K562 (cell line): ENCODE data around the gene ATG13. TPM values are rescaled to one million over a fixed set of nuclear protein-coding genes. Genes with fewer than 3 reads are reported as not detected.

Experiments
- ATAC-seq: fragments of 200-7000 bp; cut with Tn5 transposase; 3 replicates; pipeline ENCODE4 v1.9.1; 2020; ENCODE audit warnings: moderate library complexity
- BruUV-seq: library from RNA; stranded (reverse); fragments of 400-500 nt; replicated peaks from 2 replicates; lab custom pipeline; 2021; lab: Mats Ljungman, UMichigan
- CTCF ChIA-PET: fragments of 300-600 bp; formaldehyde crosslinking; extraction: SDS; loops from one replicate; lab custom pipeline; 2021; ENCODE audit warnings: low intra/inter-chr PET ratio; lab: Yijun Ruan, JAX
- POLR2A ChIA-PET: fragments of 300-600, 350-650 bp; sonication (Branson Sonifier 250); formaldehyde crosslinking; extraction: SDS; loops from one replicate; lab custom pipeline; 2021; ENCODE audit warnings: antibody characterized with exemption, inconsistent platforms; lab: Yijun Ruan, JAX
- DNase-seq, 4 experiments: peaks; one replicate each; pipeline versions ENCODE4 v3.0.0 to v3.0.0-alpha.2; 2011 to 2018; ENCODE audit warnings: low spot score in 3 of 4, mixed read lengths in 3 of 4; ENCODE audit errors: extremely low read depth in 1 of 4
- FAIRE-seq: peaks from 2 replicates; lab custom pipeline; 2011; peaks lifted over from hg19 to GRCh38; lab: Jason Lieb, UNC
- H2AFZ ChIP-seq: 2 replicates; pipeline ENCODE4 v1.6.0; 2011; ENCODE audit warnings: low read depth, low read length, control low read depth, inconsistent platforms
- H3K27ac ChIP-seq: fragments of 200-600 bp; 3 replicates; pipeline ENCODE4 v1.8.0; 2011; ENCODE audit warnings: low read depth, mild to moderate bottlenecking, control low read depth, inconsistent platforms, low read length, moderate library complexity, mixed read lengths; ENCODE audit errors: extremely low read depth
- H3K27me3 ChIP-seq, 2 experiments: fragments of 300-600 bp in 1 of 2; 2 replicates in 1 of 2; 3 replicates in 1 of 2; pipeline versions ENCODE4 v1.6.0 to v1.8.0; 2011; ENCODE audit warnings: inconsistent platforms in 2 of 2, low read length in 2 of 2, mild to moderate bottlenecking in 1 of 2, mixed read lengths in 1 of 2, moderate library complexity in 1 of 2; ENCODE audit not compliant: control insufficient read depth in 2 of 2, insufficient read depth in 2 of 2
- H3K36me3 ChIP-seq: fragments of 300-600 bp; 3 replicates; pipeline ENCODE4 v1.8.0; 2011; ENCODE audit warnings: mild to moderate bottlenecking, low read length, inconsistent platforms; ENCODE audit not compliant: control insufficient read depth, insufficient read depth
- H3K4me1 ChIP-seq, 2 experiments: fragments of 200-600 bp in 1 of 2; replicated peaks in 1 of 2; 2 replicates in 1 of 2; 3 replicates in 1 of 2; pipeline versions ENCODE4 v1.5.1 to v1.8.0; 2011; ENCODE audit warnings: inconsistent platforms in 2 of 2, low read length in 2 of 2, mild to moderate bottlenecking in 1 of 2, mixed read lengths in 1 of 2, moderate library complexity in 1 of 2; ENCODE audit not compliant: control insufficient read depth in 2 of 2, insufficient read depth in 2 of 2
- H3K4me2 ChIP-seq: 2 replicates; pipeline ENCODE4 v1.6.1; 2011; ENCODE audit warnings: low read length, control low read depth, inconsistent platforms, mixed read lengths; ENCODE audit not compliant: insufficient read depth
- H3K4me3 ChIP-seq: fragments of 200-600 bp; sonication (generic), shearing (Covaris generic); 2 replicates; pipeline ENCODE4 v1.5.1; 2016; ENCODE audit warnings: control low read depth, inconsistent platforms
- H3K79me2 ChIP-seq: fragments of 200-600 bp; 3 replicates; pipeline ENCODE4 v1.8.0; 2011; ENCODE audit warnings: low read length, inconsistent platforms; ENCODE audit not compliant: control insufficient read depth, insufficient read depth
- H3K9ac ChIP-seq, 2 experiments: 2 replicates each; pipeline versions ENCODE4 v1.6.0 to v1.6.1; 2011; ENCODE audit warnings: low read depth in 2 of 2, low read length in 2 of 2, control low read depth in 1 of 2, inconsistent platforms in 1 of 2, mild to moderate bottlenecking in 1 of 2, mixed read lengths in 1 of 2; ENCODE audit not compliant: insufficient read depth in 1 of 2
- H3K9me1 ChIP-seq: one replicate; pipeline ENCODE4 v1.6.0; 2011; ENCODE audit warnings: inconsistent platforms, mild to moderate bottlenecking, low read length, moderate library complexity; ENCODE audit not compliant: control insufficient read depth, insufficient read depth
- H3K9me3 ChIP-seq: replicated peaks from 2 replicates; pipeline ENCODE4 v1.5.1; 2011; ENCODE audit warnings: low read depth, low read length, inconsistent platforms; ENCODE audit not compliant: control insufficient read depth, insufficient read depth
- H4K20me1 ChIP-seq: replicated peaks from 2 replicates; pipeline ENCODE4 v1.6.1; 2011; ENCODE audit warnings: low read length, inconsistent platforms, mixed read lengths; ENCODE audit not compliant: control insufficient read depth, insufficient read depth
- ERF ChIP-seq: fragments of 450-650 bp; formaldehyde crosslinking; IDR thresholded peaks from 2 replicates; pipeline ENCODE4 v1.4.0; 2020; ENCODE audit warnings: mild to moderate bottlenecking, mixed read lengths
- FOSL1 ChIP-seq: fragments of 200-800 bp; sonication (Bioruptor generic); conservative IDR thresholded peaks from 2 replicates; pipeline ENCODE4 v1.6.1; 2016; ENCODE audit warnings: missing genetic modification characterization, missing compliant biosample characterization
- FUS ChIP-seq: fragments of 200-400 bp; formaldehyde crosslinking; optimal IDR thresholded peaks from 2 replicates; pipeline ENCODE3; 2017; ENCODE audit warnings: low read depth, low read length
- IFI16 ChIP-seq: fragments of 250-450 bp; sonication (Bioruptor Pico); IDR thresholded peaks from 2 replicates; pipeline ENCODE4 v2.1.2; 2022; ENCODE audit warnings: mild to moderate bottlenecking, inconsistent platforms
- PHB ChIP-seq: fragments of 250-450 bp; sonication (Bioruptor Pico); IDR thresholded peaks from 2 replicates; pipeline ENCODE4 v1.5.0; 2021
- TAF15 ChIP-seq: fragments of 200-400 bp; formaldehyde crosslinking; IDR thresholded peaks from 2 replicates; pipeline ENCODE4 v1.6.1; 2017; ENCODE audit warnings: mild to moderate bottlenecking, low read depth, low read length, moderate library complexity
- ZFP36 ChIP-seq: fragments of 150-350 bp; IDR thresholded peaks from 2 replicates; pipeline ENCODE4 v1.6.1; 2018; ENCODE audit warnings: low read length, low read depth; ENCODE audit not compliant: partially characterized antibody
- ZKSCAN3 ChIP-seq: fragments of 250-450 bp; sonication (Bioruptor Pico); IDR thresholded peaks from 2 replicates; pipeline ENCODE4 v1.4.0; 2020
- ZNF445 ChIP-seq: fragments of 250-450 bp; sonication (Bioruptor Pico); IDR thresholded peaks from 2 replicates; pipeline ENCODE4 v1.4.0; 2020; ENCODE audit warnings: low read depth, mild to moderate bottlenecking, moderate library complexity
- WGBS: fragments of 100-300 bp; shearing (Covaris generic); methylation state at CpG from one replicate; pipeline ENCODE4 v1.1.6; 2016; ENCODE audit warnings: low coverage, mixed read lengths; ENCODE audit not compliant: insufficient coverage; ENCODE audit errors: missing lambda C conversion rate; 5-methylcytosine and 5-hydroxymethylcytosine counted together
- in situ Hi-C: fragments of 300-500 bp; cut with MboI; formaldehyde crosslinking; loops from 4 replicates; pipeline ENCODE4 v1.15.0; 2018; ENCODE audit warnings: inconsistent platforms, mixed read lengths
- intact Hi-C: fragments of 100-400 bp; cut with micrococcal nuclease; formaldehyde crosslinking; loops from 2 replicates; pipeline ENCODE4 v1.14.2; 2022
- polyA plus RNA-seq, 8 experiments: library from polyadenylated mRNA; depleted of rRNA in 4 of 8; stranded (reverse) in 5 of 8; unstranded in 3 of 8; fragments of >200 nt; fragmentation: Nextera tagmentation in 2 of 8; fragmentation: Illumina TruSeq in 1 of 8; extraction: Ambion mirVana in 2 of 8; extraction: Trizol in 1 of 8; gene quantifications; 2 replicates each; pipeline versions ENCODE4 v1.2.1 to v1.2.3, GENCODE V29; 2011 to 2014; ENCODE audit warnings: inconsistent platforms in 1 of 8, missing spikeins in 1 of 8
- total RNA-seq, 7 experiments: library from RNA; depleted of rRNA in 6 of 7; stranded (reverse); fragments of >200 nt in 6 of 7; fragmentation: Illumina TruSeq in 2 of 7; extraction: Trizol in 2 of 7; gene quantifications; 2 replicates each; pipeline versions ENCODE4 v1.2.1 to v1.2.3, GENCODE V29; 2011 to 2021; ENCODE audit warnings: low replicate concordance in 1 of 7

ATG13 gene
- total and polyA plus RNA-seq, 9 of the 15 experiments (the other 6 are each of a cell fraction or from before 2014, with no cell fraction given) = 13.1 to 61.5 (median 36.5) TPM

- TF ChIP-seq ERF (CRISPR knock-in tag) = no peak
- no peak for TF ChIP-seq ZFP36
- TF ChIP-seq IFI16 = no peak
- TF ChIP-seq ZKSCAN3 (CRISPR knock-in tag) = no peak
- TF ChIP-seq, all 486 proteins: peak for 0
These were observed 14.3 kb downstream of the ATG13 start (continued) for GRCh38 chr11:46631676-46632075.

DNA sequence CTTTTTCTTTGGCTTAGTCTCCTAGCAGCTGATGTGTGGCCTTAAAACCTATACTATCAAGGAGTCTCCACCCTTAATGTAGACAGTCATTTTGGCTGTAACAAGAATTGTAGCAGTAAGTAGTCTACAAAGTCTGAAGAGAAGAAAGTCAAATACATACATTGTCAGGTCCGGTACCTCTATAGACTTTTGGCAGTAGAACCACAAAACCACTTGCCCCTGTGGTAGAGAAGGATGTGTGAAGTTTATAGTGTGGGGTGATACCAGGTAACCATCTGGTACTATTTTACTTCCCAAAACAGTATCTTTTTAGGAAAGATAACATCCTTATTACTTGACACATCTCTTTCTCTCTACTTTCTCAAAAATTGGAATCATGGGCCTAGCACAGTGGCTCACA, 15.1 kb downstream of the ATG13 start:
- H4K20me1 ChIP-seq = no peaks in the 10 kb centered on the region
- 91% methylated on average over 1 of the region's 1 CpG for WGBS
- no peaks in the 10 kb centered on the region for H3K27me3 ChIP-seq
- no peak overlapping the region for H3K9ac ChIP-seq
- TF ChIP-seq TAF15 (no peak), ZNF445 (CRISPR knock-in tag) (no peak), PHB (CRISPR knock-in tag) (no peak), FUS (no peak), FOSL1 (no peak)
- TF ChIP-seq, all 486 proteins: peak for 0
- ATAC-seq = no peak
- in situ Hi-C loops = no loop called here
- H3K4me1 ChIP-seq = no peaks in the 10 kb centered on the region
- POLR2A ChIA-PET = interaction anchor here (2.9 kb wide), 1 partner anchor 11 kb away, joined by 8 read pairs; no protein-coding TSS in a partner anchor
- intact Hi-C loops = no loop called here
- no peaks in the 10 kb centered on the region for H3K79me2 ChIP-seq
- no peak overlapping the region for H2AFZ ChIP-seq
- H3K9me1 ChIP-seq = no peaks in the 10 kb centered on the region
- no peak overlapping the region for H3K4me2 ChIP-seq
- FAIRE-seq = no peak
- CTCF ChIA-PET = no interaction called here
- H3K4me3 ChIP-seq = no peak overlapping the region
- no peak for DNase-seq
- peaks cover 38% of the 10 kb centered on the region for H3K36me3 ChIP-seq
- no peaks in the 10 kb centered on the region for H3K9me3 ChIP-seq
- no peak overlapping the region for H3K27ac ChIP-seq
- BruUV-seq = TSS peak; percentile 29
